Tibial artery (tissue), 4 donors: Measurements from ENCODE around the gene BTC.

Source experiments
- DNase-seq, 2 donors: peaks; one replicate each; pipeline ENCODE4 v3.0.0-alpha.2; 2019
- H3K27ac ChIP-seq, 2 donors: fragments of 200-600 bp; sonication (generic) in 1 of 2; 1 replicate in 1 of 2; 2 replicates in 1 of 2; pipeline ENCODE4 v1.5.1; 2018 to 2019; ENCODE audit warnings: mild to moderate bottlenecking in 1 of 2
- H3K27me3 ChIP-seq, 2 donors: fragments of 200-600 bp; sonication (generic) in 1 of 2; one replicate each; pipeline versions ENCODE4 v1.5.1 to v1.6.0; 2016 to 2019
- H3K36me3 ChIP-seq, 3 donors: fragments of 200-600 bp; sonication (generic) in 2 of 3; one replicate each; pipeline ENCODE4 v1.5.1; 2016 to 2019; ENCODE audit warnings: mild to moderate bottlenecking in 2 of 3
- H3K4me1 ChIP-seq, 4 donors: fragments of 200-600 bp; sonication (generic) in 2 of 4; 1 replicate in 3 of 4; 2 replicates in 1 of 4; pipeline ENCODE4 v1.5.1; 2016 to 2019
- H3K4me3 ChIP-seq, 2 donors: fragments of 200-600 bp; sonication (generic) in 1 of 2; 1 replicate in 1 of 2; 2 replicates in 1 of 2; pipeline ENCODE4 v1.5.1; 2018 to 2019; ENCODE audit warnings: mild to moderate bottlenecking in 2 of 2
- H3K9me3 ChIP-seq, 3 donors: fragments of 200-600 bp; sonication (generic) in 1 of 3; one replicate each; pipeline ENCODE4 v1.5.1; 2016 to 2019
- intact Hi-C: fragments of 100-400 bp; cut with DNase I; formaldehyde crosslinking; loops from one replicate; pipeline ENCODE4 v1.15.0; 2023; ENCODE audit warnings: low total_unique reads
- TF ChIP-seq, protein P1 (sequence below), 2 experiments: fragments of 200-600 bp in 1 of 2; fragments of 450-650 bp in 1 of 2; IDR thresholded peaks; one replicate each; pipeline ENCODE4 v1.5.1; 2017 to 2019; ENCODE audit warnings: antibody characterized with exemption in 2 of 2, mild to moderate bottlenecking in 1 of 2, moderate library complexity in 1 of 2

BTC gene

DNA sequence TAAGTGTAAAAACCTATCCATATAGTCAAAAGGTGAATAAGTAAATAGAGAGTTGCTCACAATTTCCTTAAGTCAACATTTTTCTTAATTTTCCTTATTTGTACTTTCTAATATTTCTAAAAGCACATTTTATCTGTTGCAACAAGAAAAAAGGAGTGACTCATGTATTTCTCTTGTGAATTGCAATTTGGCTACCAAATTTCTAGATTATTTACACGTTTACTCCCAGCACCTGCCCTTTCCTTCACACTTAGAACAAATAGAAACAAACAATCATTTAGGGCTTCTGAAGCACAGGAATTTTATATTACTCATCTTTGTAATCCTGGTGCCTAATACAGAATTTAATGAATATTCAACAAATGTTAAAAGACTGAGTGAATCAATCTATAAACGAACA is 22.2 kb downstream of the BTC start:
- TF ChIP-seq, protein P1, sequence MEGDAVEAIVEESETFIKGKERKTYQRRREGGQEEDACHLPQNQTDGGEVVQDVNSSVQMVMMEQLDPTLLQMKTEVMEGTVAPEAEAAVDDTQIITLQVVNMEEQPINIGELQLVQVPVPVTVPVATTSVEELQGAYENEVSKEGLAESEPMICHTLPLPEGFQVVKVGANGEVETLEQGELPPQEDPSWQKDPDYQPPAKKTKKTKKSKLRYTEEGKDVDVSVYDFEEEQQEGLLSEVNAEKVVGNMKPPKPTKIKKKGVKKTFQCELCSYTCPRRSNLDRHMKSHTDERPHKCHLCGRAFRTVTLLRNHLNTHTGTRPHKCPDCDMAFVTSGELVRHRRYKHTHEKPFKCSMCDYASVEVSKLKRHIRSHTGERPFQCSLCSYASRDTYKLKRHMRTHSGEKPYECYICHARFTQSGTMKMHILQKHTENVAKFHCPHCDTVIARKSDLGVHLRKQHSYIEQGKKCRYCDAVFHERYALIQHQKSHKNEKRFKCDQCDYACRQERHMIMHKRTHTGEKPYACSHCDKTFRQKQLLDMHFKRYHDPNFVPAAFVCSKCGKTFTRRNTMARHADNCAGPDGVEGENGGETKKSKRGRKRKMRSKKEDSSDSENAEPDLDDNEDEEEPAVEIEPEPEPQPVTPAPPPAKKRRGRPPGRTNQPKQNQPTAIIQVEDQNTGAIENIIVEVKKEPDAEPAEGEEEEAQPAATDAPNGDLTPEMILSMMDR (IDR thresholded peaks at IDR 0.05), result no peak
- intact Hi-C loops, result no loop called here

DNA sequence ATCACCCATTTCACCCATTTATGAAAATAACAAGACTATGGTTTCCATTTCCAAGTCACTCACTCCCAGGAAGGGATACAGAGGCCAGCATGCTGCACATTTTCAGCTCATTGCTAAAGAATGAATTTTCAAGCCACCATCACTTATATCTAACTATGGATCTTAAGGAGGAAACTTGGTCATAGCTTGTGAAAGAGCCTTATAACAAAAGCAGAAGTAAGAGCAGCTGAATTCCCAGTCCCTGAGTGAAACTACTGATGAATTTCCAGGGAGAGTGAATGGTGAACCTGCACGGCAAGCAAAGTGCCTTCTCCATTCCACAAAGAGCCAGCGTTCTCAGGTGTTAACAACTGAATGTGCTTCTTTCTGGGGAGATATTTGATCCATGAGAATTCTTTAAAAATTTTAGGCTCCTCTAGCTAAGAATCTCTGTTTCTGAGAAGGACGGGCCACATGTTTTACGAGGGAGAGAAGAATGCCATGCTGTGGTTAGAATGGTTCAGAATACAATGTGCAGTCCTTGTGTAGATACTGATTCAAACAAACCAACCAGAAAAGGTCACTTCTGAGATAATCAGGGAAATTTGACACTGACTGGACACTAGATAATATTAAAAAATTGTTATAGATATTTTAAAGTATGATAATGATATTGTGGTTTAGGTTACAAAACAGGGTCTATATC is 24.0 kb downstream of the BTC start:
- TF ChIP-seq, protein P1 (IDR thresholded peaks at IDR 0.05), result no peak
- no peak for DNase-seq
- intact Hi-C loops, result no loop called here

More for the DNA sequence above, 22.2 kb downstream of the BTC start:
- no peak overlapping the region for H3K4me3 ChIP-seq
- no peak overlapping the region for H3K27ac ChIP-seq
- no peaks in the 10 kb centered on the region for H3K9me3 ChIP-seq
- H3K4me1 ChIP-seq, result peaks cover 0 to 26% (median 3%) of the 10 kb centered on the region in 4 donors
- no peaks in the 10 kb centered on the region for H3K36me3 ChIP-seq
- H3K27me3 ChIP-seq, result no peaks in the 10 kb centered on the region
- no peak for DNase-seq

DNA sequence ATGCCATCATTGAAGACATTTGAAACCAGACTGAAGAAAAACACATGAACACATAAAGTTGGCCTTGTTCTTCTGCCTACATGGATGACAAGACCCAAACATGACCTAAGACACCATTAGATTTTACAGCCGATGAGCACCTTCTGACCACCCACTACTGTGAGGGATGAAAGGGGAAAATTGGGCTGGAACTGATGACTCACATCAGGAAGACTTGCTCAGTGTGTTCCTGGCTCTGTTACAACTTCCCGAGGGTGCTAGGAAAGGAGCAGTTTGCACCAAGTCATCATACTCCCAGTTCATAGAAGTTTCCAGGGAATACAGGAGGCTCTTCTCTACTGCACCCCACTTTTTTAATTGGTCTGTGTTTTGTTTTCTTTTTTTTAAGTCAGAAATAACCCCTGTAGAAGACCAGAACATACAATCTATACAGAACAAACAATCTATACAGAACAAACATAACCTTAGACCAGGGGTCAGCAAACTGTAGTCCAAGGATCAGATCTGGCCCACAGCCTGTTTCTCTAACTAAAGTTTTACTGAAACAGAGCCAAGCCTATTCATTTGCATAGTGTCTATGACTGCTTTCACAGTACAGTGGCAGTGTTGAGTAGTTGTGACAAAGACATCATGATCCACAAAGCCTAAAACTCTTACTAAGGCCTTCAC is 25.3 kb downstream of the BTC start:
- TF ChIP-seq, protein P1 (IDR thresholded peaks at IDR 0.05), result no peak
- H3K27ac ChIP-seq, result peak overlapping the region in 1 of 2 donors; percentile 33
- no peaks in the 10 kb centered on the region for H3K27me3 ChIP-seq
- peaks cover 0 to 17% (median 3%) of the 10 kb centered on the region in 4 donors for H3K4me1 ChIP-seq
- no peaks in the 10 kb centered on the region for H3K36me3 ChIP-seq
- intact Hi-C loops, result no loop called here
- no peak for DNase-seq
- no peak overlapping the region for H3K4me3 ChIP-seq
- no peaks in the 10 kb centered on the region for H3K9me3 ChIP-seq

More for the DNA sequence above, 24.0 kb downstream of the BTC start:
- H3K9me3 ChIP-seq, result no peaks in the 10 kb centered on the region
- H3K27me3 ChIP-seq, result no peaks in the 10 kb centered on the region
- H3K36me3 ChIP-seq, result no peaks in the 10 kb centered on the region
- peaks cover 0 to 26% (median 3%) of the 10 kb centered on the region in 4 donors for H3K4me1 ChIP-seq
- peak overlapping the region in 1 of 2 donors; percentile 33 for H3K27ac ChIP-seq
- H3K4me3 ChIP-seq, result no peak overlapping the region

DNA sequence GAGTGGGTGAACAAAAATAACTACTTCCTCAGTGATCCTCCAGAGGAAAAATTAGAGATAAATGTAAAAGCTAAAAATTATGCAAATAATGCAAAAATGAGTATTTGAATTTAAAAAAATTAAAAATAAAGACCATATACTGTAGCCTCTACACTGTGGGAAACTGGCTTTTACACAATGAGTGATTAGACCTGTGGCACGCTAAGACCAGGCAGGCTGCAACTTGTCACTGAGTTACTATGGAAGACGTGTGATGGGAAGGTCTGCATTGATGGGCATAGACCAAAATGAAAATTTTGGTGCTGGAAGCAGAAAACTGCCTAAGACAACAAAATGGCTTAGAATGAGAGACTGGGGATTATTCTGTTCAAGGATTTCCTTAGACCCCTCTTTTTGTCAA is 30.2 kb downstream of the BTC start:
- Histone ChIP-seq H3K4me1 (peaks cover 0 to 4% (median under 1%) of the 10 kb centered on the region in 4 donors), H3K27me3 (no peaks in the 10 kb centered on the region), H3K4me3 (no peak overlapping the region), H3K36me3 (no peaks in the 10 kb centered on the region), H3K9me3 (no peaks in the 10 kb centered on the region), H3K27ac (no peak overlapping the region)
- no peak for DNase-seq
- intact Hi-C loops, result no loop called here
- TF ChIP-seq, protein P1 (IDR thresholded peaks at IDR 0.05), result no peak

DNA sequence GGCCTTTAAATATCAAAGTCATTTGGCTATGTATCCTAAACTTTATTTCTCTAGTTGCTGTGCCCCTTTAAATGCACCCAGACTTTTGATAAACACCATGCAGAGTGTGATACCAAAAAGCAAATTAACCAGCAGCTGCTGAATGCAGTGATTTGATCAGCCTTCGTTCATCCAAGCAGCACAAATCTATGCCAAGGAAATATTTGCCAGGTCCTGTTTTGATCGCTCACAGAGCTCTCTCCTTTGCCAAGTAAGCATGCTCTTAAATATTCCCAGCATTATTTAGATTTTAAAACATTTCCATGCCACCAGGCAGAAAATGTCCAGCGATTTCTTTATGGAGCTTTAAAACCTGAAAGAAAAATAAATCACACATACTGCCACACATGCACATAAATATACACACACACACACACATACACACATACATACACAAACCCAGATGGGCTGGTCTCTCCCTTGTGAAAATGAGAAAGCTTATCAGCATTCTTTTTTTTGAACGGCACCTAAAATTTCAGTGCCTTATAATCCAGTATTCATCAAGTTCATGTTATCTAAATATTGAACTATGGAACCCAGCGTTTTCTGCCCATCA is 35.7 kb downstream of the BTC start:
- Histone ChIP-seq H3K27ac (no peak overlapping the region), H3K27me3 (no peaks in the 10 kb centered on the region), H3K9me3 (no peaks in the 10 kb centered on the region), H3K4me1 (peaks cover 0 to 12% (median 6%) of the 10 kb centered on the region in 4 donors), H3K36me3 (no peaks in the 10 kb centered on the region), H3K4me3 (no peak overlapping the region)
- DNase-seq, result no peak
- intact Hi-C loops, result no loop called here
- TF ChIP-seq, protein P1 (IDR thresholded peaks at IDR 0.05), result no peak
